ENCODE data around the gene NLGN3.
A peak's percentile ranks its signal among the peaks of the same experiment; 100 is the strongest.

DNA sequence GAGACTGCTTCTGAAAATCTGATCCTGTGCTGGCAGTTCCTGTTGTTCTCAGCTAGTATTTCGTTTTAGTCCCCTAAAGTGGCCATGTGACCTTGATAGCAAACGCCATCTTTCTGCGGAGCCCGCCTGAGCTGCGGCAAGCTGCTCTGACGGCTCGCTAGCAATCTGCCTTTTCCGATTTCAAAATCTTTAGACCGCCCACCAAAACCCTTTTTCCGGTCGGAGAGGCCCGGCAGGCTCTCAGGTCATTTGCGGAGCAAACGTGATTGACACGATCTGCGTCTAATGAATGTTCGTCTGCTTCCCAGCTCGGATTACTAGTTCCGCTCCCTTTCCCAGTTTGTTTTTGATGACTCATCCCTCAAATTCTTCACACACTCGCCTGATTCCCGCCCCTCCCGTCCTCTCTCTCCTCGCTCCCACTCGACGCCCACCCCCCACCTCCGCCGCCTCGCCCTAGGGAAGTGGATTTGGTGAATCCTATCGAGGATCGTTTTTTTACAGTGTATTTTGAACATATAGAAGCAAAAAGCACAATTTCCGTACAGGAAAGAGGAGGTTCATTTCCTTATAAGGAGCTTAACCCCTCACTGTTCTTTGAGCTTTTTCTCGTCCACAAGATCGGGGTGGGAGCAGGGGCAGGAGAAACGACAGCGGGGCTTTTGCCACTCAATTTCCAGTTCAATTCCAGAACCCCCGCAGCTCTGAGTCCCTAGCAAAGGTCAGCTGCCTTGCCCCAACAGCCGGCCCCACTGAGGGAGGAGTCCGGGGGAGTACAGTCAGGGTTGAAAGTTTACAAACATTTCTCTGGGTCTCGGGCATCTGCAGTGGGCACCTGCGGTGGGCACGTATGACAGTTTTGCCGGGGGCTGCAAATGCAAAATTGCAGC, 37.5 kb downstream of the NLGN3 start:
- TF ChIP-seq SIN3A (conservative IDR thresholded peaks at IDR 0.05 in 1 of 2, IDR thresholded peaks at IDR 0.05 in 1 of 2; ENCODE audit: low read depth in 1 of 2, low read length in 2 of 2) (no peak), RAD21 (IDR thresholded peaks at IDR 0.05 in 1 of 2, conservative IDR thresholded peaks at IDR 0.05 in 1 of 2; ENCODE audit: low read depth in 2 of 2, low read length in 2 of 2) (no peak), SP1 (IDR thresholded peaks at IDR 0.05; ENCODE audit: low read depth, low read length) (peak; percentile 85), POLR2AphosphoS5 (IDR thresholded peaks at IDR 0.05; ENCODE audit: low read depth, low read length) (peak; percentile 94), TEAD4 (IDR thresholded peaks at IDR 0.05; ENCODE audit: low read depth, low read length) (no peak), POLR2A (IDR thresholded peaks at IDR 0.05; ENCODE audit: control extremely low read depth in 1 of 2, low read depth in 2 of 2, low read length in 2 of 2) (peak; percentile 83 to 96), RFX5 (IDR thresholded peaks at IDR 0.05; ENCODE audit: borderline replicate concordance, low read depth, low read length) (no peak)
- TF ChIP-seq, protein P1, sequence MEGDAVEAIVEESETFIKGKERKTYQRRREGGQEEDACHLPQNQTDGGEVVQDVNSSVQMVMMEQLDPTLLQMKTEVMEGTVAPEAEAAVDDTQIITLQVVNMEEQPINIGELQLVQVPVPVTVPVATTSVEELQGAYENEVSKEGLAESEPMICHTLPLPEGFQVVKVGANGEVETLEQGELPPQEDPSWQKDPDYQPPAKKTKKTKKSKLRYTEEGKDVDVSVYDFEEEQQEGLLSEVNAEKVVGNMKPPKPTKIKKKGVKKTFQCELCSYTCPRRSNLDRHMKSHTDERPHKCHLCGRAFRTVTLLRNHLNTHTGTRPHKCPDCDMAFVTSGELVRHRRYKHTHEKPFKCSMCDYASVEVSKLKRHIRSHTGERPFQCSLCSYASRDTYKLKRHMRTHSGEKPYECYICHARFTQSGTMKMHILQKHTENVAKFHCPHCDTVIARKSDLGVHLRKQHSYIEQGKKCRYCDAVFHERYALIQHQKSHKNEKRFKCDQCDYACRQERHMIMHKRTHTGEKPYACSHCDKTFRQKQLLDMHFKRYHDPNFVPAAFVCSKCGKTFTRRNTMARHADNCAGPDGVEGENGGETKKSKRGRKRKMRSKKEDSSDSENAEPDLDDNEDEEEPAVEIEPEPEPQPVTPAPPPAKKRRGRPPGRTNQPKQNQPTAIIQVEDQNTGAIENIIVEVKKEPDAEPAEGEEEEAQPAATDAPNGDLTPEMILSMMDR (IDR thresholded peaks at IDR 0.05; ENCODE audit: control extremely low read depth in 1 of 3, insufficient read depth in 1 of 3, low read depth in 1 of 3, low read length in 3 of 3), result no peak
- TF ChIP-seq, protein P2, sequence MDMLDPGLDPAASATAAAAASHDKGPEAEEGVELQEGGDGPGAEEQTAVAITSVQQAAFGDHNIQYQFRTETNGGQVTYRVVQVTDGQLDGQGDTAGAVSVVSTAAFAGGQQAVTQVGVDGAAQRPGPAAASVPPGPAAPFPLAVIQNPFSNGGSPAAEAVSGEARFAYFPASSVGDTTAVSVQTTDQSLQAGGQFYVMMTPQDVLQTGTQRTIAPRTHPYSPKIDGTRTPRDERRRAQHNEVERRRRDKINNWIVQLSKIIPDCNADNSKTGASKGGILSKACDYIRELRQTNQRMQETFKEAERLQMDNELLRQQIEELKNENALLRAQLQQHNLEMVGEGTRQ (IDR thresholded peaks at IDR 0.05; ENCODE audit: low read length), result peak; percentile 58
